ENCODE measurements around the gene MT1B.

The MT1B gene

GRCh38 chr16:56651586-56651985 lies at the start of gene MT1B:
MT1B (plus strand) TSS chr16:56651886; CDS start chr16:56651954, 68 bp downstream.
- DNase-seq (ENCODE audit: low read depth, low spot score): no peak

- no peak for DNase-seq (ENCODE audit: low read depth, low spot score)
Observed at GRCh38 chr16:56603589-56603988, 48.1 kb upstream of the MT1B start.

GRCh38 chr16:56604966-56605365 lies 46.7 kb upstream of the MT1B start:
- DNase-seq (ENCODE audit: low read depth, low spot score): no peak

GRCh38 chr16:56605475-56605874 lies 46.2 kb upstream of the MT1B start:
- DNase-seq (ENCODE audit: low read depth, low spot score): no peak

DNA sequence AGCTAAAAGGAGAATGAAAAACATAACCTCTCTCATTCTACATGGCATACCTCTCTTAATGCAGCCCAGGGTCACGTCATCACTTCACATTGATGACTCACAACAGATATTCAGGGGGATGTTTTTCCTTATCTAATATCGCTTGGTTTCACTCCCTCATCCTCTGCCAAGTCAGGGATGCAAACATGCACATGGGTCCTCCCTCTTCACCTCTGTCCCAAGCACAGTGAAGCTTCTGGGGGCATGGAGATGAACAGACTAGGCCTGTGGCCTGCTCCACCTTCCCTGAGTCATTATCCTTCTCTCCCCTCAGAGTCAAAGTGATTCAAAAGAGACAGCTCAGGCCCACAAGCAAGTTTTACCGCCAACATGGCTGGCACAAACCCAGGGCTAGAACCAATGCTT lies 45.6 kb upstream of the MT1B start:
- no peak for DNase-seq (ENCODE audit: low read depth, low spot score)

DNA sequence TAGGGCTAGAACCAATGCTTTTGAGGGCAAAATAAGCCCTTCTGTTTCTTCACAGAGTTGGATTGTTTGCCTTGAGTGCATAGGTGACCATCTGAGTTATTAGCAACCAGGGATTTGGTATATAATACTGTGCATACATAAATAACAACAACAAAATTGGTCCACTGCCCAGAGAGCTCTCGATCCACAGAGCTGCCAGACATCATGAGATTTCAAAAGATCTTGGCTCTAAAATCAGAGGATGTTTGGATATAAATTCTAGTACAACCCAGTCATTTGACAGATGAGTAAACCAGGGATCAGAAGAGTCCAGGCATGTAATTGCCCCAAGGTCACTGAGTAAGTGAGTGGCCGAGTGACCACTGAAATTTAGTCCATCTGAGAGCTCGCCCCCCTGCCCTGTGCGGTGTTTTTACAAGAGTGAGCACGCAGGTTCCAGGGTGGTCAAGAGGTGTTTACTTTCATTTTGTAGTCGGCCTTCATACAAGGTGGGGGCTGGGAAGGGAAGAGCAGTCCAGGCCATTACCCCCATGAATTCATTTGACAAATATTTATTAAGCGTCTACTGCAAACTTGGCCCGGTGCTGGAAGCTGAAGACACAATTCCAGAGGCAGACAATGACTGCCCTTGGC lies 45.1 kb upstream of the MT1B start:
- no peak for DNase-seq (ENCODE audit: low read depth, low spot score)

DNA sequence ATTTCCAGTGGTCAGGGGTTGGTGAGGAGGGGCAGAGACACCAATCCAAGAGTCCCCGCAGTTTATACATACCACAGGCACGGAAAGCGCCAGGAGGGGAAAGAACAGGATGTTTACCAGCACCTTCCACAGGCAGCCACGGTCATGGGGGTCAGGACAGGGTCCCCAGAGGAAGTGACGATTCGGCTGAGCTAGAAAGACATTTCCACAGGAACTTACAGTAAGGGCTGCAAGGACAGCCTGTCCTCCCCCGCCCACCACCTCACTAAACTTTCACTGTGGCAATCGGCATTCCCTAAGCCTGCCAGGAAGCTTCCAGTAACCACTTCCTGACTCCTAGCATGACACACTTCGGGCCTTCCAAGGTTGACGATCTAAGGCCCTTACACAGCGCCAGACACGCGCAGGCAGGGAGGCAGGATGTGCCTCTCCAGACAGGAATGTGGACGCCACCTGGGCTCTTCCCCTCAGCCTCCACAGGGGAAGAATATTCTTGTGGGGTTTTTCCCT lies 44.5 kb upstream of the MT1B start:
- no peak for DNase-seq (ENCODE audit: low read depth, low spot score)

GRCh38 chr16:56607675-56608042 lies 44.0 kb upstream of the MT1B start:
- no peak for DNase-seq (ENCODE audit: low read depth, low spot score)

GRCh38 chr16:56608043-56608875 lies 43.4 kb upstream of the MT1B start, which contains the start of gene MT2A:
MT2A (plus strand) TSS chr16:56608584; CDS start chr16:56608656, 72 bp downstream.
- DNase-seq (ENCODE audit: low read depth, low spot score): peak; percentile 77

GRCh38 chr16:56608876-56609462 lies 42.7 kb upstream of the MT1B start:
- DNase-seq (ENCODE audit: low read depth, low spot score): no peak

DNA sequence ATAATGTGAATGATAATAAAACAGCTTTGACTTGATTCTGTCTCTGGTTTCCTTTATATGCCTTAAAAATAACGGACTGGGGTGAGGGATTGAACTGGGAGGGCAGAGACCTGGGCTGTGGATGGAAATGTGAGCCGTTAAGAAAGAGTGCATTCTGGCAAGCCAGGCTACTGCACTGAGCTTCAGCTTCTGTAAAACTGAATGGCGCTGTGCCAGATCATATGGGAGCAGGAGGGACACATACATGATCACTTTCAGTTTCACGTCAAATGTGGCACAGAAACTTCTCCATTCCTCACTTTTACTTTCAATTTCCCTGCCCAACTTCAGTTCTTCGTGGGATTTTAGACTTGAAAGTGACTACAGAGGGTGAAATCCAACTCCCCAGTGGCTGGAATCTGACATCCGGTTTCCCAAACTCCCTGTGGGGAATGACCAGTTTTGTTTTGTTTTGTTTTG lies 42.2 kb upstream of the MT1B start:
- DNase-seq (ENCODE audit: low read depth, low spot score): peak; percentile 57

GRCh38 chr16:56610017-56610608 lies 41.6 kb upstream of the MT1B start:
- DNase-seq (ENCODE audit: low read depth, low spot score): peak; percentile 63

GRCh38 chr16:56610609-56611111 lies 41.0 kb upstream of the MT1B start:
- DNase-seq (ENCODE audit: low read depth, low spot score): no peak

GRCh38 chr16:56611281-56611833 lies 40.3 kb upstream of the MT1B start:
- DNase-seq (ENCODE audit: low read depth, low spot score): no peak

DNA sequence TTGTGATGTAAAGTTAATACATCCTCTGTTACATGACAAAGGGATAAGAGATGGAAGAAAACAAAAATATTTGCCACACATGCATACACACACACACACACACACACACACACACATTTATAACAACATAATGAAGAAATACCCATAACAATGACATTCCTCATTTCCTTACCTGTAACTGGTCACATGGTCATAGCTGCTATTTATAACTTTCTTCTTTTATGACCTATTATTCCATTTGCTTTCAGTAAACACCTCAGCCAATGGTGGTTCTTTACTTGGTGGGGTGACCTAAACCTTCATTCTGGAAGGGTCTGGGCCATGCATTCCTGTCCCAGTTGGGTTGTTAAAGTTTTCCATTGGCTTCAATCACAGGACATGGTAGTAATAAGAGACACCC lies 38.0 kb upstream of the MT1B start:
- no peak for DNase-seq (ENCODE audit: low read depth, low spot score)

GRCh38 chr16:56614549-56614991 lies 37.1 kb upstream of the MT1B start:
- no peak for DNase-seq (ENCODE audit: low read depth, low spot score)

GRCh38 chr16:56615353-56615752 lies 36.3 kb upstream of the MT1B start:
- DNase-seq (ENCODE audit: low read depth, low spot score): no peak

DNA sequence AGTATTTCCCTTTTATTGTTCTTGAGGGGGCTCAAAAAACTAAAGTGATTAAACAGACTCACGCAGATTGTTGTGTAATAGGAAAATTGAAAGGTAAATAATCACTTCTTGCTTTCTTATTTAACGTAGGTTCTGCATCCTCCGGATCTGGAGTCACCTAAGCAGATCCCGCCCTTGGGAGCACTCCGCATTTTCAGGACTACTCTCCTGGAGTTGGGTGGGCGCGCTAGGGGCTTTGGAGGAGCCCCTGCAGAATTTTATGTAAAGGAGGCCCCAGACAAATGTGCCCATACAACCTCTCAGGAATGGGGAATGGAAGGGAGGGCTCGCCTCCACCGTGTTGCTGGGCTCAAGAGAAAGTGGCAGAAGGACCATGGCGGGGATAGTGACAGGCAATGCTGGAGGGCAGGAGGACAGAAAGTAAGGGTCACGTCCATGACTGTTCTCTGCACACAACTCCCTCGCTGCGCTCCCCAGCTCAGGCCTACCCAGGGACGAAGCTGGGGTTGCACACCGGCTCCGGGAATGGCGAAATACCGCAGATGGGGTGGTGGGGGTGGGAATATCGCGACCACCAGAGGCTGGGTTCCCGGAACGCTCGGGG lies 35.0 kb upstream of the MT1B start:
- DNase-seq (ENCODE audit: low read depth, low spot score): no peak

DNA sequence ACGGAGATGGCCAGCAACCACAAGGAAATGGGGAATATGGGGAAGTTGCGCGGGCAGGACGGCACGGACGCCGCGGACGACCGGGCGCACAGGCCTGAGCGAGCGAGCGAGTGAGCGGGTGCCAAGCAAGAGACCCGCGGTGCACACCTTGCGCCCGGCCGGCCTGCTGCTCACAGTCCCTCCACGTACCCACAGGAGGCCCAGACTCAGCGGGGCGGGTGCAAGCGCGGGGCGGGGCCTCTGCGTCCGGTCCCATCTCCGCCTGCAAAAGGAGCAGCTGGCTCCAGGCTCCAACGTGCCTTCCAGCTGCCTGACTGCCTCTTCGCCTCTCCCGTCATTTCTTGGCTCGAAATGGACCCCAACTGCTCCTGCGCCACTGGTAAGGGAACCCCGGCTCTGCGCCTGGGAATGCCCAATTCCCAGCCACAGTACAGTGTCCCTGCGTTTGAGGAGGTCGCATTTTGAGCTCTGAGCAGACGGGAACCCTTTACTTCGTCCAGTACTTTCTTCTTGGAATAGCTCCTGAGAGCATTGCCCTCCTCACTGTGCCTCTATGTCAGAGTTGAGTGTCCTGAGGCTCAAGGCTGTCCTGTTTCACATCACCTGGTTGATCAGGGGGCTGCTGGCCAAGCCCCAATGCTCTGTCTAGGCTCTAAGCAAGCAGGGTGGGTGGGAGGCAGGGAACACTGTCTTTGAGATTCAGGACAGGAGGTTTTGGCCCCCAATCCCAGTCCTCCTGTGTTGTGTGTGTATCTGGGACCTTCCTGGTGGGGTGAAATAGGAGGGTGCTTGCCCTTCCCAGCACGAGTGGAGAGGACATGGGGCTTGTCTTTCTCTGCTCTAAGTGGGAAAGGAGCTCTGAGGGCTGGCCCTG lies 34.2 kb upstream of the MT1B start:
- DNase-seq (ENCODE audit: low read depth, low spot score): no peak

DNA sequence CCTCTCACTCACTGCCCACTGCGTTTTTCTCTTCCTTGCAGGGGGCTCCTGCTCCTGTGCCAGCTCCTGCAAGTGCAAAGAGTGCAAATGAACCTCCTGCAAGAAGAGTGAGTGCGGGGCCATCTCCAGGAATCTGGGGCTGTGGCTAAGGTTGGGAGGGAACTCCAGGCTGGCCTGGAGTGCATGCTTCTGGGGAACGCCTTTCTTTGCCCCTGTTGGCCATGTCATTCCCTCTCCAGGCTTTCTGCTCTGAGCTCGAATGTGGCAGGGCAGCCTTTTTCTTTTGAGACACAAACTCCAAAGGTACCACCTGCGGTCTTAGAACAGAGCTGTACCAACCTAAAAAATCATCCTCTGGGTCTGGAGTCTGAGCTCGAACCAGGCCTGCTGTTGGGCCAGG lies 33.5 kb upstream of the MT1B start:
- no peak for DNase-seq (ENCODE audit: low read depth, low spot score)
